Measurements from ENCODE around the gene NCOA3. TPM values are rescaled to one million over a fixed set of nuclear protein-coding genes. Genes with fewer than 3 reads are reported as not detected.

The NCOA3 gene
- total RNA-seq, 1 donor from 2014 or later, result 23.8 TPM

DNA sequence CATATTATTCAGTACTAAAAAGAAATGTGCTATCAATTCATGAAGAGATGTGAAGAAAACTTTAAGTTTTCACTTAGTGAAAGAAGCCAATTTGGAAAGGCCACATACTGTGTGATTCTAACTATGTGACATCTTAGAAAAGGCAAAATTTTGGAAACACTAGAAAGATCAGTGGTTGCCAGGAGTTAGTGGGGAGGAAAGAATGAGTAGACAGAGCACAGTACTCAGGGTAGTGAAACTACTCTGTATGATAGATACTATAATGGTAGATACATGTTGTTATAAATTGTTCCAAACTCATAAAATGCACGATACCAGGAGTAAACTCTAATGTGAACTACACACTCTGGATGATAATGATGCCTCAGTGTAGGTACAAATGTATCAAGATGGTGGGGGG, 14.2 kb downstream of the NCOA3 start:
- intact Hi-C loops (cut with micrococcal nuclease), result no loop called here
- H3K36me3 ChIP-seq, result peaks cover 9% of the 10 kb centered on the region
- no peaks in the 10 kb centered on the region for H3K27me3 ChIP-seq (ENCODE audit: low read depth)
- H3K4me3 ChIP-seq, result no peak overlapping the region
- no peak for DNase-seq
- H3K4me1 ChIP-seq, result peaks cover 28% of the 10 kb centered on the region
- no peak overlapping the region for H3K27ac ChIP-seq (replicated peaks)
- H3K9me3 ChIP-seq (replicated peaks), result peaks cover 7% of the 10 kb centered on the region
- TF ChIP-seq, protein P1, sequence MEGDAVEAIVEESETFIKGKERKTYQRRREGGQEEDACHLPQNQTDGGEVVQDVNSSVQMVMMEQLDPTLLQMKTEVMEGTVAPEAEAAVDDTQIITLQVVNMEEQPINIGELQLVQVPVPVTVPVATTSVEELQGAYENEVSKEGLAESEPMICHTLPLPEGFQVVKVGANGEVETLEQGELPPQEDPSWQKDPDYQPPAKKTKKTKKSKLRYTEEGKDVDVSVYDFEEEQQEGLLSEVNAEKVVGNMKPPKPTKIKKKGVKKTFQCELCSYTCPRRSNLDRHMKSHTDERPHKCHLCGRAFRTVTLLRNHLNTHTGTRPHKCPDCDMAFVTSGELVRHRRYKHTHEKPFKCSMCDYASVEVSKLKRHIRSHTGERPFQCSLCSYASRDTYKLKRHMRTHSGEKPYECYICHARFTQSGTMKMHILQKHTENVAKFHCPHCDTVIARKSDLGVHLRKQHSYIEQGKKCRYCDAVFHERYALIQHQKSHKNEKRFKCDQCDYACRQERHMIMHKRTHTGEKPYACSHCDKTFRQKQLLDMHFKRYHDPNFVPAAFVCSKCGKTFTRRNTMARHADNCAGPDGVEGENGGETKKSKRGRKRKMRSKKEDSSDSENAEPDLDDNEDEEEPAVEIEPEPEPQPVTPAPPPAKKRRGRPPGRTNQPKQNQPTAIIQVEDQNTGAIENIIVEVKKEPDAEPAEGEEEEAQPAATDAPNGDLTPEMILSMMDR (IDR thresholded peaks at IDR 0.05; ENCODE audit: borderline replicate concordance), result no peak

DNA sequence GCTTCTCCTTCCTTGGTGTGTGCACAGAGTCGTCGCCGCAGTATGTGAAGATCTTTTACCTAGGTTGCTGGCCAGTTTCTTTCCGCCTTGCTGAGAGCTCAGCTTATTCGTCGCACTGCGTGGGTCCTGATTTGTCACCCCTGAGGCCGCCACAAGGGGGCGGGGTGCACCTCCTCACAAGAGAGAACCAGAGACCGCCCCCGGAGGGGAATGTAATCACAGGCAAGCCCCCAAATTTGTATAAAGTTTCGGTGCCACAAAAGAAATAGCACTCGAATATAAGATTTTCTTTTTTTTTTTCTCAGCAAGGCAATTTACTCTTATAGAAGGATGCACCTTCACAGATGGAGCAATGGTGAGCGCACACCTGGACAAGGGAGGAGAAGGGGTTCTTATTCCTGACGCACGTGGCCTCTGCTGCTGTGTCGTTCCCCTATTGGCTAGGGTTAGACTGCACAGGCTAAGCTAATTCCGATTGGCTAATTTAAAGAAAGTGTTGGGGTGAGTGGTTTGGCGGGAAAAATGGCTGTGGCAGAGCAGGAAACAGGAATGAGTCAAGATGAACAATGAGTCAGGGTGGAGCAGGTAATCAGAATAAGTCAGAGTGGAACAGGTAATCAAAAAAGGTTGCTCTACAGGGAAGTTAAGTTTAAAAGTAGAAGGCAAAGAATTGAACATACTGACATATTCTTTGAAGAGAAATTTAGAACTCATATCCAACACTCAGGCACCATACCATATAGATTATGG, 19.5 kb downstream of the NCOA3 start:
- TF ChIP-seq, protein P1 (IDR thresholded peaks at IDR 0.05; ENCODE audit: borderline replicate concordance), result peak; percentile 23
- Histone ChIP-seq H3K4me1 (peaks cover 30% of the 10 kb centered on the region), H3K27ac (replicated peaks) (no peak overlapping the region), H3K27me3 (ENCODE audit: low read depth) (no peaks in the 10 kb centered on the region), H3K4me3 (no peak overlapping the region), H3K9me3 (replicated peaks) (peaks cover 15% of the 10 kb centered on the region), H3K36me3 (peaks cover 24% of the 10 kb centered on the region)
- no peak for DNase-seq
- intact Hi-C loops (cut with micrococcal nuclease), result no loop called here

DNA sequence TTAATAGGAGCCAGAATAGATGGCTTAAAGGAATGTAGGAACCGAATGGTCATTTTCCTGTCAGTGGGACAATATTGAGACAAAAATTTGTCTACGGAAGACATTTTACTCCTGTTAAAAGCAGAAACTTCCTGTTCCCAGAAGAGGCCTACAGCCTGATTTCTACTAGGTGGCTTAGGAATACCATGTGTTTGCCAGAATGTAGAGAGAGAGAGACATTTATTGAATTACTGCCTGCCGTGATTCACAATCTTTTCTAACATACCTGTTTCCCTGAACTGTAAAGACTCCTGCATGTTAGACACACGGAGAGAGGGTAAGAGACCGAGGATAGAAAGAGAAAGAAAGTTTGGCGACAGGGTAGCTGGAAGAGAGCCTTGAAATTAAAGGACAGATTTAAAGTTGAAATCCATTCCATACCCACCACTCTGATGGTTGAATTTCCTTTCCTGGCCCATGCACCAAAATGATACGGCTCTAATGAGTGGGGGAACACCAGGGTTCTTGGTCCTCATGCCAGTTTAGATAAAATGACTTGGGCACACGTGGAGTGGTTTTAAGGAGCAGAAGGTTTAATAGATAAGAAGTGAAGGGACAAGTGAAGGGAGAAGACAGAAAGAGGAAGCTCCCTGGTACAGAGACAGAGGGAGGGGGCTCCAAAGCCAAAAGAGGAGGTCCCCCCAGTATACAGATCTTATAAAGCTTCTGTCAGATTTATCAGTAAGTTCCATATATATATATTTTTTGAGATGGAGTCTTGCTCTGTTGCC, 22.5 kb downstream of the NCOA3 start:
- peaks cover 26% of the 10 kb centered on the region for H3K9me3 ChIP-seq (replicated peaks)
- peaks cover 36% of the 10 kb centered on the region for H3K4me1 ChIP-seq
- H3K27me3 ChIP-seq (ENCODE audit: low read depth), result no peaks in the 10 kb centered on the region
- no peak for DNase-seq
- intact Hi-C loops (cut with micrococcal nuclease), result no loop called here
- peak overlapping the region; percentile 18 for H3K27ac ChIP-seq (replicated peaks)
- TF ChIP-seq, protein P1 (IDR thresholded peaks at IDR 0.05; ENCODE audit: borderline replicate concordance), result no peak
- H3K4me3 ChIP-seq, result no peak overlapping the region
- H3K36me3 ChIP-seq, result peaks cover 32% of the 10 kb centered on the region

DNA sequence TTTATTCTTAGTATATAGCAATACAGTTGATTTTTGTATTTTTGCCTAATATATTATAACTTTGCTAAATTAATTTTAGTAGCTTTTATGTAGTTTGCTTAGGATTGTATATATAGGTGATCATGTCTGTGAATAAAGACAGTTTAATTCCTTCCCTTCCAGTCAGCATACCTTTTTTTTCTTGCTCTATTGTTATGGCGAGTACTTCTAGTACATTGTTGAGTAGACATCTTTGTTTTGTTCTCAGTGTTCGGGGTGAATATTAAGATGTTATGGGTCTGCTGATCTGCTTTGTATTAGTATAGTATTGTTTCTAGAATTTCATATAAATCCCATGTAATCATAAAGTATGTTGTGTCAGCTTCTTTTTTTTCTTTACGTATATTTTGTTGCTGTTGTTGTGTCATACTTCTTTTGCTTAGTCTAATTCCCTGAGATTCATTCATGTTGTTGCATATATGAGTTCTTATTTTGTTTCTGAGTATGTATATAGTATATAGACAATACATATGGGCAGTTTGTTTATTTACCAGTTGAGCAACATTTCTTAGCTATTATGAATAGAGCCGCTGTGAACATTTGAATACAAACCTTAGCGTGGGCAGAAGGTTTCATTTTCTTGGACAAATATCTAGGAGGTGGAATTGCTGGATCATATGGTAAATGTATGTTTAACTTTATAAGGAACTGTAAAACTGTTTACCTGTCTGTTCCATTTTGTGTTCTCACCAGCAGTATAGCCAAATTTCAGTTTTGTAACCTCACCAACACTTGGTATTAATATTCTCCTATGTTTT, 25.5 kb downstream of the NCOA3 start:
- no peak for DNase-seq
- H3K27ac ChIP-seq (replicated peaks), result no peak overlapping the region
- no peak overlapping the region for H3K4me3 ChIP-seq
- H3K36me3 ChIP-seq, result peaks cover 18% of the 10 kb centered on the region
- no peaks in the 10 kb centered on the region for H3K27me3 ChIP-seq (ENCODE audit: low read depth)
- intact Hi-C loops (cut with micrococcal nuclease), result no loop called here
- TF ChIP-seq, protein P1 (IDR thresholded peaks at IDR 0.05; ENCODE audit: borderline replicate concordance), result no peak
- H3K4me1 ChIP-seq, result peaks cover 49% of the 10 kb centered on the region
- H3K9me3 ChIP-seq (replicated peaks), result peaks cover 11% of the 10 kb centered on the region

DNA sequence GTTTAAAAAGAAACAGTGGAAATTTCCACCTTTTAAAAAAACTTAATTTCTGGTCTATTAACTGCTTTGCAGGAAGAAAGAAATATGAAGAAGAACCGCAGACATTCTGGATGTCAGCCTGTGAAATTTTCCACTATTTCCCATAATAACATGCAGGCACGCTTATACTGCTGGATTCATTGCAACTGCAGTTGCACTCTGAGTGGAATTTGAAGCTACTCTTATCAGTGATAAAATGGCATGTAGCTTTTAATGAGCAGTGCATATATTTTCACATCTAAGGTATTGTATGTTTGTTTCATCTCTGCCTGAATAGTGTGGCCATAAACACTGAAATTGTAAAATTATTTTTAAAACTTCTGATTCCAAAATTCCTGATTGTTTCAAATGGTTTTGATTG, 28.2 kb downstream of the NCOA3 start:
- peaks cover 39% of the 10 kb centered on the region for H3K4me1 ChIP-seq
- H3K27ac ChIP-seq (replicated peaks), result no peak overlapping the region
- H3K4me3 ChIP-seq, result no peak overlapping the region
- H3K27me3 ChIP-seq (ENCODE audit: low read depth), result no peaks in the 10 kb centered on the region
- peaks cover 16% of the 10 kb centered on the region for H3K36me3 ChIP-seq
- no peak for DNase-seq
- intact Hi-C loops (cut with micrococcal nuclease), result no loop called here
- TF ChIP-seq, protein P1 (IDR thresholded peaks at IDR 0.05; ENCODE audit: borderline replicate concordance), result no peak
- H3K9me3 ChIP-seq (replicated peaks), result peaks cover 11% of the 10 kb centered on the region

Measured in left ventricle myocardium inferior (tissue), 1 donor.